Naive thymus-derived CD8-positive, alpha-beta T cell (primary cell): ENCODE results near the gene TAB2. TPM values are rescaled to one million over a fixed set of nuclear protein-coding genes. Genes with fewer than 3 reads are reported as not detected.
A peak's percentile ranks its signal among the peaks of the same experiment; 100 is the strongest.

Experiments
- ATAC-seq, 2 donors: fragments of 150-1000 bp; cut with Tn5 transposase in 1 of 2; sonication (Bioruptor Pico), chemical (Tn5 transposase) in 1 of 2; 1 replicate in 1 of 2; 2 replicates in 1 of 2; pipeline ENCODE4 v1.10.0; 2021; ENCODE audit warnings: mild to moderate bottlenecking in 2 of 2, moderate library complexity in 2 of 2
- POLR2A ChIA-PET: fragments of 350-600 bp; sonication (Branson Sonifier 250); formaldehyde crosslinking; loops from one replicate; lab custom pipeline; 2021; ENCODE audit warnings: antibody characterized with exemption; lab: Charles Lee
- DNase-seq, 10 donors: peaks; one replicate each; pipeline versions ENCODE4 v3.0.0 to v3.0.0-alpha.2; 2020 to 2022
- H3K27ac Mint-ChIP-seq, 10 donors: one replicate each; pipeline ENCODE4 v1.8.0; 2020 to 2022; ENCODE audit warnings: mild to moderate bottlenecking in 10 of 10, mixed read lengths in 10 of 10, moderate library complexity in 4 of 10, inconsistent platforms in 1 of 10
- H3K27me3 Mint-ChIP-seq, 5 donors: one replicate each; pipeline ENCODE4 v1.8.0; 2021 to 2022; ENCODE audit warnings: mixed read lengths in 5 of 5
- H3K36me3 Mint-ChIP-seq, 3 donors: one replicate each; pipeline ENCODE4 v1.8.0; 2020 to 2022; ENCODE audit warnings: mixed read lengths in 3 of 3, mild to moderate bottlenecking in 2 of 3, inconsistent platforms in 1 of 3
- H3K4me1 Mint-ChIP-seq, 4 donors: one replicate each; pipeline ENCODE4 v1.8.0; 2021 to 2022; ENCODE audit warnings: mixed read lengths in 4 of 4
- H3K4me3 Mint-ChIP-seq, 10 donors: one replicate each; pipeline ENCODE4 v1.8.0; 2020 to 2022; ENCODE audit warnings: mild to moderate bottlenecking in 10 of 10, mixed read lengths in 10 of 10, moderate library complexity in 6 of 10, inconsistent platforms in 1 of 10
- H3K9me3 Mint-ChIP-seq, 9 donors: one replicate each; pipeline ENCODE4 v1.8.0; 2020 to 2022; ENCODE audit warnings: mixed read lengths in 9 of 9, mild to moderate bottlenecking in 3 of 9, inconsistent platforms in 1 of 9, moderate library complexity in 1 of 9
- polyA plus RNA-seq, 3 donors: library from polyadenylated mRNA; unstranded; fragments of 300-500 nt; fragmentation: Illumina TruSeq; gene quantifications; one replicate each; pipeline ENCODE4 v1.2.3, GENCODE V29; 2021
- total RNA-seq, 8 experiments: library from RNA in 2 of 8; stranded (reverse) in 2 of 8; gene quantifications; one replicate each; pipeline ENCODE4 v1.2.3 and lab custom pipeline; 2021 to 2026

Gene TAB2
- total and polyA plus RNA-seq, 5 experiments from 2014 or later = 9.5 to 117 (median 14.1) TPM

- no peaks in the 10 kb centered on the region for H3K36me3 Mint-ChIP-seq
- H3K9me3 Mint-ChIP-seq = no peaks in the 10 kb centered on the region
- no peaks in the 10 kb centered on the region for H3K27me3 Mint-ChIP-seq
- DNase-seq (no peak), ATAC-seq (no peak)
- POLR2A ChIA-PET = interaction anchor here (0.6 kb wide), 1 partner anchor 85 kb away, joined by 4 read pairs; no protein-coding TSS in a partner anchor
- no peak overlapping the region for H3K27ac Mint-ChIP-seq
- no peak overlapping the region for H3K4me3 Mint-ChIP-seq
- peaks cover 2 to 5% (median 5%) of the 10 kb centered on the region in 4 donors for H3K4me1 Mint-ChIP-seq
These were observed 30.6 kb upstream of the TAB2 start for GRCh38 chr6:149286905-149287304.

DNA sequence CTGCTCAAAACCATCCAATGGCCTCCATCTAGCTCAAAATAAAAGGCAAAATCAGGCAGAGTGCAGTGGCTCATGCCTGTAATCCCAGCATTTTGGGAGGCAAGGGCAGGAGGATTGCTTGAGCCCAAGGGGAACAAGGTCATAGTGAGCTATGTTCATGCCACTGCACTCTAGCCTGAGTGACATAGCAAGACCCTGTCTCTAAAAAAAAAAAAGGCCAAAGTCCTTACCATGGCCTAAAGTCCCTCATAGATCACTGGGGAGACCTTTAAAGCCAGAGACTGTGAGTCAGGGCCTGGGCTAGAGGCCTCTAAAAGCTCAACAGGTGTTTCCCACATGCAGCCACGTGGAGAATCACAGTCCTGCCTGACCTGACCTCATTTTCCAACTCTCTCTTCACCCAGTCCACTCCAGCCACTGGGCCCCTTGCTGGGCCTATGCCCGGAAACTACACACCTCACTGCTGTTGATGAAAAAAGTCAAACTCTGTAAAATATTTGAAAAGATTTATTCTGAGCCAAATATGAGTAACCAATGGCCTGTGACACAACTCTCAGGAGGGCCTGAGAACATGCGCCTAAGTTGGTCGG is 28.2 kb upstream of the TAB2 start:
- H3K27me3 Mint-ChIP-seq = no peaks in the 10 kb centered on the region
- ATAC-seq (no peak), DNase-seq (no peak)
- no peaks in the 10 kb centered on the region for H3K36me3 Mint-ChIP-seq
- H3K27ac Mint-ChIP-seq = peak overlapping the region in 1 of 10 donors; percentile 38
- peaks cover 2 to 5% (median 4%) of the 10 kb centered on the region in 4 donors for H3K4me1 Mint-ChIP-seq
- POLR2A ChIA-PET = interaction anchor here (0.7 to 1.7 kb wide), 6 partner anchors 9 to 231 kb away, joined by 3 to 11 read pairs (median 4); no protein-coding TSS in a partner anchor
- no peak overlapping the region for H3K4me3 Mint-ChIP-seq
- H3K9me3 Mint-ChIP-seq = no peaks in the 10 kb centered on the region

DNA sequence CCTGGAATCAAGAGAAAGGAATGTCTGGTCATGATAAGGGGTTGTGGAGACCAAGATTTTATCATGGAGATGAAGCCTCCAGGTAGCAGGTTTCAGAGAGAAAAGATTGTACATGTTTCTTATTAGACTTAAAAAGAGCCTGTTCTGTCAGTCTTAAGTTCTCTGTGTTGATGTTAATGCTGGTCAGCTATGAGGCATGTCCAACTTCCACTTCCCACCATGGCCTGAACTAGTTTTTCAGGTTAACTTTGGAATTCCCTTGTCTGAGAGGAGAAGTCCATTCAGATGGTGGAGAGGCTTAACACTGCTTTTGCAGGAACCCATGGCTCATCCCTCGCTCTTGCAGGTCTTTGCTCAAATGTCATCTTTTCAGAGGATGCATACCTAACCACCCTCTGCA is 27.5 kb upstream of the TAB2 start:
- no peak for ATAC-seq
- Mint-ChIP-seq H3K9me3 (no peaks in the 10 kb centered on the region), H3K36me3 (no peaks in the 10 kb centered on the region), H3K4me3 (no peak overlapping the region), H3K4me1 (peaks cover 0 to 5% (median 3%) of the 10 kb centered on the region in 4 donors), H3K27me3 (no peaks in the 10 kb centered on the region), H3K27ac (no peak overlapping the region)
- no peak for DNase-seq
- POLR2A ChIA-PET = interaction anchor here (0.7 to 1.7 kb wide), 2 partner anchors 8 to 191 kb away, joined by 3 to 11 read pairs; no protein-coding TSS in a partner anchor

- no peak for DNase-seq
- POLR2A ChIA-PET = interaction anchor here (0.6 kb wide), 1 partner anchor 18 kb away, joined by 3 read pairs; no protein-coding TSS in a partner anchor
These were observed 24.3 kb upstream of the TAB2 start for GRCh38 chr6:149293244-149293643.

GRCh38 chr6:149300563-149300962 is 16.9 kb upstream of the TAB2 start:
- H3K4me1 Mint-ChIP-seq = peaks cover 0 to 2% (median 0%) of the 10 kb centered on the region in 4 donors
- no peak overlapping the region for H3K4me3 Mint-ChIP-seq
- POLR2A ChIA-PET = interaction anchor here (0.7 kb wide), 1 partner anchor 47 kb away, joined by 3 read pairs; no protein-coding TSS in a partner anchor
- no peaks in the 10 kb centered on the region for H3K9me3 Mint-ChIP-seq
- no peaks in the 10 kb centered on the region for H3K36me3 Mint-ChIP-seq
- no peaks in the 10 kb centered on the region for H3K27me3 Mint-ChIP-seq
- DNase-seq (no peak), ATAC-seq (no peak)
- H3K27ac Mint-ChIP-seq = peak overlapping the region in 1 of 10 donors; percentile 34

More at GRCh38 chr6:149293244-149293643, 24.3 kb upstream of the TAB2 start:
- Mint-ChIP-seq H3K36me3 (no peaks in the 10 kb centered on the region), H3K4me1 (peaks cover 0 to 3% (median 2%) of the 10 kb centered on the region in 4 donors), H3K9me3 (no peaks in the 10 kb centered on the region), H3K4me3 (no peak overlapping the region), H3K27ac (no peak overlapping the region), H3K27me3 (no peaks in the 10 kb centered on the region)
- ATAC-seq = no peak

DNA sequence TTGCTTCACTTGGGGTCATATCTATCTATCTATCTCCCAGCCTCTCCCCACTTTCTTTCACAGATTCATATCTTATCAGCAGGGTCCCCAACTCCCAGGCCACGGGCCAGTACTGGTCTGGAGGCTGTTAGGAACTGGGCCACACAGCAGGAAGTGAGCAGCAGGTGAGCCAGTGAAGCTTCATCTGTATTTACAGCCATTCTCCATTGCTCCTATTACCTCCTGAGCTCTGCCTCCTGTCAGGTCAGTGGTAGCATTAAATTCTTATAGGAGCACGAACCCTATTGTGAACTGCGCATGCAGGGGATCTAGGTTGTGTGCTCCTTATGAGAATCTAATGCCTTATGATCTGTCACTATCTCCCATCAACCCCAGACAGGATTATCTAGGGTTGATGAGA is 14.8 kb upstream of the TAB2 start:
- Mint-ChIP-seq H3K27ac (no peak overlapping the region), H3K4me3 (no peak overlapping the region), H3K4me1 (peaks cover 0 to 2% (median 0%) of the 10 kb centered on the region in 4 donors), H3K36me3 (no peaks in the 10 kb centered on the region), H3K27me3 (no peaks in the 10 kb centered on the region), H3K9me3 (no peaks in the 10 kb centered on the region)
- no peak for DNase-seq
- POLR2A ChIA-PET = interaction anchor here (1.0 kb wide), 1 partner anchor 56 kb away, joined by 5 read pairs; no protein-coding TSS in a partner anchor
- no peak for ATAC-seq

DNA sequence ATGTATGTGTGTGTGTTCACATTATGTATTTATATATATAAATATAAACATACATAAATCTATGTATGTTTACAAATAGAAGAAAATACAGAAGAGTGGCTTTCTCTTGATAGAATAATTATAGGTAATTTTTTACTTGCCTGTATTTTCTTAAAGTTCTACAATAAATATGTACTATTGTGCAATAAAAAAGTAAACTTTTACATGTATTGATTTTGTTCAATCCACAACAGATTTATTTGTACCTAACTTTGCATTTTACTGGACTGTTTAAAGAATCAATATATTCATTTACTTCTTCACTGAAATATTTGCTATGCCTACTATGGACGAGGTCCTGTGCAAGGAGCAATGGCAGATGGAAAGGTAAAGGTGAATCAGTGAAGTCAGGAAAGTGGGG is 14.0 kb upstream of the TAB2 start:
- ATAC-seq (no peak), DNase-seq (no peak)
- POLR2A ChIA-PET = interaction anchor here (1.0 kb wide), 2 partner anchors 13 to 55 kb away, joined by 3 to 5 read pairs; no protein-coding TSS in a partner anchor
- peaks cover 0 to 2% (median 0%) of the 10 kb centered on the region in 4 donors for H3K4me1 Mint-ChIP-seq
- peak overlapping the region in 2 of 10 donors; percentile 2 to 57 for H3K27ac Mint-ChIP-seq
- no peak overlapping the region for H3K4me3 Mint-ChIP-seq
- no peaks in the 10 kb centered on the region for H3K27me3 Mint-ChIP-seq
- H3K36me3 Mint-ChIP-seq = no peaks in the 10 kb centered on the region
- no peaks in the 10 kb centered on the region for H3K9me3 Mint-ChIP-seq

DNA sequence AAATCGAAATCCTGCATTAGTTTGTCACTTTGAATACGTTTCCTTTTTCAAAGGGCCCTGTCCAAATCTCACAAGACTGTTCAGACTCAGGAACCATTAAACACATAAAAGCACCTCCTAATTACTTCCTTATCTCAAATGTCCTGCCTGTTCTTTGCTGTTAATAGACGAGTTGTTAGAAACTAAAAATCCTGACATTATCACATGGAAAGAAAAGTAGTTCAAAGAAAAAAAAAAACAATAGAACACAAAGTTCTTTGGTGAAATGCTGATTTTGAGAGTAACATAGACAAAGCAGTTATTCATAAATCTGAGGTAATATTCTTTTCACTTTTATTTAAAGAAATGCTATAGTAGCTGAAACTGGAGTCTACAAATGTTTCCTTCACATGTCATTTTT is 12.1 kb upstream of the TAB2 start:
- no peak overlapping the region for H3K27ac Mint-ChIP-seq
- peaks cover 0 to 2% (median 0%) of the 10 kb centered on the region in 4 donors for H3K4me1 Mint-ChIP-seq
- POLR2A ChIA-PET = no interaction called here
- no peaks in the 10 kb centered on the region for H3K9me3 Mint-ChIP-seq
- H3K27me3 Mint-ChIP-seq = no peaks in the 10 kb centered on the region
- H3K4me3 Mint-ChIP-seq = no peak overlapping the region
- no peaks in the 10 kb centered on the region for H3K36me3 Mint-ChIP-seq
- DNase-seq = no peak
- no peak for ATAC-seq

GRCh38 chr6:149306967-149307366 is 10.5 kb upstream of the TAB2 start:
- Mint-ChIP-seq H3K4me3 (no peak overlapping the region), H3K27me3 (no peaks in the 10 kb centered on the region), H3K36me3 (no peaks in the 10 kb centered on the region), H3K4me1 (peaks cover 0 to 2% (median 0%) of the 10 kb centered on the region in 4 donors), H3K27ac (peak overlapping the region in 1 of 10 donors; percentile 22), H3K9me3 (no peaks in the 10 kb centered on the region)
- DNase-seq = no peak
- no peak for ATAC-seq
- POLR2A ChIA-PET = no interaction called here

DNA sequence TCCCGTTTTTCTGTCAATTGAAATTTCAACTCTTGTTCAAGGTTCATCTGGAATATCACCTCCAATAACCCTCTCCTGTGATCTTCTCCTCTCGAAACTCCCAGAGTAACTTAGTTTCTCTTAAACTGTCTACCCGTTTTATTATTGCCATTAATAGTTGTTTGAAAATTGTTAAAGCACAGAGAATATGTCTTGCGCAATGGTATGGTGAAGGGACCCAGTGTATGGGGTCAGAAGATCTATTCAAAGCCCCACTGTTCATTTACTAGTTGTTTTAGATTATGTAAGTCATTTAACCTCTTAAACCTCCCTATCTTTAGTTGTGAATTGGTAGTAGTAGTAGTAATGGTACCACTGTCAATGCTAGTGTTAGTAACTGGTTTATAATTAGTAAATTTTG is 6.2 kb upstream of the TAB2 start:
- POLR2A ChIA-PET = interaction anchor here (0.6 kb wide), 1 partner anchor 18 kb away, joined by 3 read pairs; no protein-coding TSS in a partner anchor
- Mint-ChIP-seq H3K4me1 (peaks cover 6 to 14% (median 10%) of the 10 kb centered on the region in 4 donors), H3K9me3 (no peaks in the 10 kb centered on the region), H3K4me3 (no peak overlapping the region), H3K36me3 (no peaks in the 10 kb centered on the region), H3K27ac (peak overlapping the region in 1 of 10 donors; percentile 4), H3K27me3 (no peaks in the 10 kb centered on the region)
- no peak for DNase-seq
- no peak for ATAC-seq

GRCh38 chr6:149311766-149312165 is 5.7 kb upstream of the TAB2 start:
- POLR2A ChIA-PET = no interaction called here
- DNase-seq (no peak), ATAC-seq (no peak)
- no peaks in the 10 kb centered on the region for H3K27me3 Mint-ChIP-seq
- H3K36me3 Mint-ChIP-seq = no peaks in the 10 kb centered on the region
- H3K4me3 Mint-ChIP-seq = no peak overlapping the region
- peaks cover 6 to 16% (median 11%) of the 10 kb centered on the region in 4 donors for H3K4me1 Mint-ChIP-seq
- no peak overlapping the region for H3K27ac Mint-ChIP-seq
- H3K9me3 Mint-ChIP-seq = no peaks in the 10 kb centered on the region

DNA sequence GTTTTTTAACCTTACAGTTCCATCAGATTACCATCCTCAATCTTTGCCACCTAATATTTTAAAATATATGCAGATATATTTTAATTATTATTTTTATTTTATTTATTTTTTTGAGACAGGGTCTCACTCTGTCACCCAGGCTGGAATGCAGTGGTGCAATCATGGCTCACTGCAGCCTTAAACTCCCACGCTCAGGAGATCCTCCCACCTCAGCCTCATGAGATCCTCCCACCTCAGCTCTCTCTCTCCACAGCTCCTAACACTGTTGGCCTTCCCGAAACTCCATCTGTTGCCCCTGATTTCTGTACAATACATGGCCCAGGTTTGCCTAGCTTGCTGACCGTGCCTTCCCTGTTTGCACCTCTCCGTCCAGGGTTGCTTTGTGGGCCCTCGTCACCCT is 4.4 kb upstream of the TAB2 start:
- no peaks in the 10 kb centered on the region for H3K27me3 Mint-ChIP-seq
- no peak overlapping the region for H3K27ac Mint-ChIP-seq
- H3K4me1 Mint-ChIP-seq = peaks cover 6 to 16% (median 11%) of the 10 kb centered on the region in 4 donors
- POLR2A ChIA-PET = interaction anchor here (0.6 to 1.1 kb wide), 2 partner anchors 81 to 218 kb away, joined by 3 to 4 read pairs; no protein-coding TSS in a partner anchor
- H3K36me3 Mint-ChIP-seq = no peaks in the 10 kb centered on the region
- ATAC-seq = no peak
- H3K4me3 Mint-ChIP-seq = no peak overlapping the region
- no peak for DNase-seq
- H3K9me3 Mint-ChIP-seq = no peaks in the 10 kb centered on the region

DNA sequence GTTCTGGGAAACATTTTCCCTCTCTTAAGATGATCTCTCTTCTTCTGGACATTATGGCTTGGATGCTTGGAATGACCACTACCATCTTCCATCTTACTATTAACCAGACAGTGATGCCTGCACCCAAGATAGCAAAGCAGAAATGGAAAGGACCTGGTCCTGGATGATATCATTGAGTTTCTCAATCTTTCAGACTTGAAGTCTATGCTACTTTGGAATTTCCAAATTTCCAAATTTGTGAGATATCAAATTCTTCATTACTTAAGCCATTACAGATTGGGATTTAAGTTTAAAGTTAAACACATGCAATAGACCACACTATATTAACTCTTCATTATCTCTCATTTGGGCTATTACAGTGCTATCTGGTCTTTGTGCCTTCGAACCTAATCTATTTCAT is 3.7 kb upstream of the TAB2 start:
- POLR2A ChIA-PET = no interaction called here
- H3K27me3 Mint-ChIP-seq = no peaks in the 10 kb centered on the region
- DNase-seq = no peak
- peaks cover 11 to 21% (median 15%) of the 10 kb centered on the region in 4 donors for H3K4me1 Mint-ChIP-seq
- peak overlapping the region in 1 of 10 donors; percentile 27 for H3K27ac Mint-ChIP-seq
- no peaks in the 10 kb centered on the region for H3K9me3 Mint-ChIP-seq
- no peak for ATAC-seq
- no peak overlapping the region for H3K4me3 Mint-ChIP-seq
- H3K36me3 Mint-ChIP-seq = no peaks in the 10 kb centered on the region
